Measurements from ENCODE around the gene YAP1.

The YAP1 gene

GRCh38 chr11:102279641-102280170 lies 169.5 kb downstream of the YAP1 start:
- DNase-seq (ENCODE audit: low read depth in 2 of 2): no peak

GRCh38 chr11:102280245-102280833 lies 170.1 kb downstream of the YAP1 start:
- DNase-seq (ENCODE audit: low read depth in 2 of 2): no peak

Data from activated CD8-positive, alpha-beta memory T cell treated with anti-CD3 and anti-CD28 coated beads for 4 hours (primary cell).